Measurements from ENCODE around the gene AAGAB. TPM values are rescaled to one million over a fixed set of nuclear protein-coding genes. Genes with fewer than 3 reads are reported as not detected.

AAGAB gene
- total RNA-seq, 4 donors from 2014 or later = 39.7 to 343 (median 54.1) TPM

DNA sequence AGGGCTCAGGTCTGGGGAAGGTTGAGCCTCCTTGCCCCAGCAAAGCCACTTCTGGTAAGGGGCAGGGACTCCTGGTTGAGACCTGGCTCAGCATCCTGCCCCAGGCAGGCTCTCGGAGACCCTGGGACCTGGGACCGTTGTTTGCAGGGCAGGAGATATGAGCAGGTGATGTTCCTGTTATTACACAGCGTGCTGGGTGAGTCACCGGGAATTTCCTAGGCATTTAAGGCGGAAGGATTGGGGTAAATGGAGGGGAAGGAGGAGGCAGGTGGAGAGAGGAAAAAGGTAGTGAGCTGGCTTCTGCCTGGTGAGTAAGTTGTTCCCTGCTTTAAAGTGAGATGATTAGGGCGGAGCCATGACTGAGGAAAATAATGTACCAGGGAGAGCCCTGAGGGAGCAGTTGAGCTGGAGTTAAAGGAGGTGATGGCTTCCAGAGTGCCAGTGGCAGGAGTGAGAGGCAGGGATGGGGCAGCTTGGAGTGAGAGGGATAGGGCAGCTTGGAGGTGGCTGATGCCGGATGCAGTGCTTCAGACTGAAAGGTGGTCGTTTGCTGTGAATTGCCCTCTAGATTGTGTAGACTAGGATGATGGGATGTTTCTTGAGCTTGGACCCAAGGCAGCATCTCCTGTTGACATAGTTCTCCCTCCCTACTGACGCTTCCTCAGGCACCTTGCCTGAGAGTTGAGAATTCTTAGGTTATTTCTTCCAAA is 79.4 kb downstream of the AAGAB start:
- Histone ChIP-seq H3K27me3 (no peaks in the 10 kb centered on the region), H3K27ac (peak overlapping the region in 3 of 4 donors; percentile 2 to 62 (median 53)), H3K9me3 (no peaks in the 10 kb centered on the region), H3K4me1 (peaks cover 0 to 36% (median 21%) of the 10 kb centered on the region in 4 donors), H3K4me3 (no peak overlapping the region), H3K36me3 (peaks cover 0 to 5% (median 0%) of the 10 kb centered on the region in 4 donors)
- TF ChIP-seq POLR2AphosphoS5 (IDR thresholded peaks at IDR 0.05) (peak in 1 of 3 donors; percentile 24), EP300 (IDR thresholded peaks at IDR 0.05; ENCODE audit: low read depth) (no peak)
- WGBS, 2 donors (ENCODE audit: low coverage in 1 of 2) = 63 to 73% methylated on average over 2 to 9 of the region's 9 CpGs
- no peak for DNase-seq
- in situ Hi-C loops (cut with MboI; ENCODE audit: low pct_ligation_motif_present in 1 of 4, low pct_unique_long_range_greater_than_20kb in 1 of 4, low sequenced_read_pairs in 3 of 4) = no loop called here
- intact Hi-C loops (cut with DNase I; ENCODE audit: low total_unique reads) = no loop called here

DNA sequence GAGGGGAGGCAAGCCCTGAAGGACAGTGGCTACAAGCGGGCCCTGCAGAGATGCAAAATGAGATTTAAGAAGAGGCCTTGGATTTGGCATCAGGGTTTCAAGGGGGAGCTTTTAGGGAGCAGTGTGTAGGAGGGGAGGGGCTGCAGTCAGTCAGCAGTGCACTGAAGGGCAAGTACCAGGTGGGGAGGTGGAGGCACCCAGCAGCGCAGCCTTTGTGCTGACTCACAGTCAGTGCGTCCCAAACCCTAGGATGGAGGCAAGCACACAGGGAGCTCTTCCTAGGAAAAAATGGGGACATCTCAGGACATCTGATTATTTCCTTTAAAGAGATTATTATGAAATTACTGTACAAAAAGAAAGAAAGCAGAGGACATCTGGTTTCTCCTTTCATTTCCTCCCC is 80.0 kb downstream of the AAGAB start:
- no peak for DNase-seq
- Histone ChIP-seq H3K27ac (no peak overlapping the region), H3K4me3 (no peak overlapping the region), H3K36me3 (peaks cover 0 to 8% (median 0%) of the 10 kb centered on the region in 4 donors), H3K27me3 (no peaks in the 10 kb centered on the region), H3K4me1 (peaks cover 0 to 36% (median 21%) of the 10 kb centered on the region in 4 donors), H3K9me3 (no peaks in the 10 kb centered on the region)
- 95 to 98% methylated on average over 3 of the region's 3 CpGs for WGBS, 2 donors (ENCODE audit: low coverage in 1 of 2)
- intact Hi-C loops (cut with DNase I; ENCODE audit: low total_unique reads) = no loop called here
- TF ChIP-seq, protein P1, sequence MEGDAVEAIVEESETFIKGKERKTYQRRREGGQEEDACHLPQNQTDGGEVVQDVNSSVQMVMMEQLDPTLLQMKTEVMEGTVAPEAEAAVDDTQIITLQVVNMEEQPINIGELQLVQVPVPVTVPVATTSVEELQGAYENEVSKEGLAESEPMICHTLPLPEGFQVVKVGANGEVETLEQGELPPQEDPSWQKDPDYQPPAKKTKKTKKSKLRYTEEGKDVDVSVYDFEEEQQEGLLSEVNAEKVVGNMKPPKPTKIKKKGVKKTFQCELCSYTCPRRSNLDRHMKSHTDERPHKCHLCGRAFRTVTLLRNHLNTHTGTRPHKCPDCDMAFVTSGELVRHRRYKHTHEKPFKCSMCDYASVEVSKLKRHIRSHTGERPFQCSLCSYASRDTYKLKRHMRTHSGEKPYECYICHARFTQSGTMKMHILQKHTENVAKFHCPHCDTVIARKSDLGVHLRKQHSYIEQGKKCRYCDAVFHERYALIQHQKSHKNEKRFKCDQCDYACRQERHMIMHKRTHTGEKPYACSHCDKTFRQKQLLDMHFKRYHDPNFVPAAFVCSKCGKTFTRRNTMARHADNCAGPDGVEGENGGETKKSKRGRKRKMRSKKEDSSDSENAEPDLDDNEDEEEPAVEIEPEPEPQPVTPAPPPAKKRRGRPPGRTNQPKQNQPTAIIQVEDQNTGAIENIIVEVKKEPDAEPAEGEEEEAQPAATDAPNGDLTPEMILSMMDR (IDR thresholded peaks at IDR 0.05) = no peak
- no peak for TF ChIP-seq POLR2A (IDR thresholded peaks at IDR 0.05)
- no peak for TF ChIP-seq EP300 (IDR thresholded peaks at IDR 0.05; ENCODE audit: low read depth)
- no peak for TF ChIP-seq POLR2AphosphoS5 (IDR thresholded peaks at IDR 0.05)
- in situ Hi-C loops (cut with MboI; ENCODE audit: low pct_ligation_motif_present in 1 of 4, low pct_unique_long_range_greater_than_20kb in 1 of 4, low sequenced_read_pairs in 3 of 4) = no loop called here

DNA sequence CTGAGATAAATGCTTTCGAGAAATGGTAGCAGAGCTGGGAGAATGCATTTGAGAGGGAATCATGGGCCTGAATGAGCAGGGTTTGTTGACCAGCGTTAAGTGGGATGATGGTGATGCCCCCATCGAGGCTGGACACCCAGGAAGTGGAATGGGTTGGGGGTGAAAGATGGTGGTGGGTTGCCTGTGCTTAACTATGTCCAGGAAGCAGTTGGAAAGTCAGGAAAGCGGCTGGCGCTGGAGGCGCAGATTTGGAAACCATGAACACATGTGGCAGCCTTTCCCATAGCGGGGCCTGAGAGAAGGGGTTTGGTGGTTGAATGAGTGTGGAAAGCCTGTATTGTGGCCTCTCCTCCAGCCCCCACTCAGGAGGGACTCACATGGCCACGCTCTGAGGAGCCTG is 80.7 kb downstream of the AAGAB start:
- WGBS, 2 donors (ENCODE audit: low coverage in 1 of 2) = 89 to 95% methylated on average over 5 to 8 of the region's 8 CpGs

DNA sequence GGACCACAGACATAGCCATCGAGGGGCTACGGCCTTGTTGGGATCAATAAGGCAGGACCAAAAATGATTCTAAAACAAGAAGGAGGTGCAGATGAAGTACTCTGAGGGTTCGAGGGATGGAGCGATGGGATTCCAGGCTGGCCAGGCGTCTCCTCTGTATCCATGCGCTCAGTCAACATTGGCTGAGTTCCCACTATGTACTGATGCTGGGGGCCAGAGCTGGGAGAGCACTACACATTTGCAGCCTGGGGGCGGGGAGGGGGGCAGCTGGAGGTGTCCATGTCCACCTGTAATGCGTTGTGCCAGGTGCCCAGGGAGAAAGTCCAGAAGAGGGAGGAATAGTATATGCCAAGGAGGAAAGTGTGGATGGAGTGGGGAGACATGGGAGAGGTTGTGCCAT is 81.5 kb downstream of the AAGAB start:
- in situ Hi-C loops (cut with MboI; ENCODE audit: low pct_ligation_motif_present in 1 of 4, low pct_unique_long_range_greater_than_20kb in 1 of 4, low sequenced_read_pairs in 3 of 4) = no loop called here
- Histone ChIP-seq H3K36me3 (peaks cover 0 to 8% (median 0%) of the 10 kb centered on the region in 4 donors), H3K9me3 (no peaks in the 10 kb centered on the region), H3K27me3 (no peaks in the 10 kb centered on the region), H3K4me3 (no peak overlapping the region), H3K4me1 (peaks cover 0 to 38% (median 14%) of the 10 kb centered on the region in 4 donors), H3K27ac (no peak overlapping the region)
- intact Hi-C loops (cut with DNase I; ENCODE audit: low total_unique reads) = no loop called here
- no peak for TF ChIP-seq POLR2AphosphoS5 (IDR thresholded peaks at IDR 0.05)
- TF ChIP-seq POLR2A (IDR thresholded peaks at IDR 0.05) = no peak
- TF ChIP-seq, protein P1 (IDR thresholded peaks at IDR 0.05) = no peak
- TF ChIP-seq EP300 (IDR thresholded peaks at IDR 0.05; ENCODE audit: low read depth) = no peak
- 76 to 86% methylated on average over 4 to 8 of the region's 8 CpGs for WGBS, 2 donors (ENCODE audit: low coverage in 1 of 2)
- no peak for DNase-seq

More for the DNA sequence above, 80.7 kb downstream of the AAGAB start:
- in situ Hi-C loops (cut with MboI; ENCODE audit: low pct_ligation_motif_present in 1 of 4, low pct_unique_long_range_greater_than_20kb in 1 of 4, low sequenced_read_pairs in 3 of 4) = no loop called here
- H3K4me1 ChIP-seq = peaks cover 0 to 36% (median 19%) of the 10 kb centered on the region in 4 donors
- H3K27me3 ChIP-seq = no peaks in the 10 kb centered on the region
- TF ChIP-seq, protein P1 (IDR thresholded peaks at IDR 0.05) = no peak
- no peak for TF ChIP-seq EP300 (IDR thresholded peaks at IDR 0.05; ENCODE audit: low read depth)
- no peak for TF ChIP-seq POLR2A (IDR thresholded peaks at IDR 0.05)
- TF ChIP-seq POLR2AphosphoS5 (IDR thresholded peaks at IDR 0.05) = no peak
- peaks cover 0 to 8% (median 0%) of the 10 kb centered on the region in 4 donors for H3K36me3 ChIP-seq
- intact Hi-C loops (cut with DNase I; ENCODE audit: low total_unique reads) = no loop called here
- no peak for DNase-seq
- H3K9me3 ChIP-seq = no peaks in the 10 kb centered on the region
- H3K4me3 ChIP-seq = no peak overlapping the region
- H3K27ac ChIP-seq = no peak overlapping the region
